ENCODE measurements around the gene TRIM24. TPM values are rescaled to one million over a fixed set of nuclear protein-coding genes. Genes with fewer than 3 reads are reported as not detected.

Gene TRIM24
- total RNA-seq, 1 donor from 2014 or later: 116 TPM

GRCh38 chr7:138456220-138456619 is 3.8 kb upstream of the TRIM24 start:
- Histone ChIP-seq H3K4me3 (no peak overlapping the region), H2AFZ (replicated peaks) (no peak overlapping the region), H3K9me3 (ENCODE audit: low read depth) (no peaks in the 10 kb centered on the region), H4K20me1 (ENCODE audit: low read depth) (peaks cover 6% of the 10 kb centered on the region), H3K4me2 (no peak overlapping the region), H3K27ac (no peak overlapping the region), H3K27me3 (no peaks in the 10 kb centered on the region), H3F3A (ENCODE audit: low read depth) (peaks cover 38% of the 10 kb centered on the region), H3K4me1 (peaks cover 27% of the 10 kb centered on the region), H3K36me3 (no peaks in the 10 kb centered on the region), H3K79me2 (ENCODE audit: low read depth) (peaks cover 11% of the 10 kb centered on the region), H3K9ac (no peak overlapping the region)
- Mint-ChIP-seq H3K9me3 (peaks cover 2% of the 10 kb centered on the region), H3K27me3 (ENCODE audit: insufficient read depth, low read depth) (peaks cover 4% of the 10 kb centered on the region), H3K4me3 (no peak overlapping the region), H3K36me3 (peaks cover 5% of the 10 kb centered on the region), H3K4me1 (peaks cover 27% of the 10 kb centered on the region), H3K27ac (peak overlapping the region; percentile 46)
- no peak for DNase-seq (ENCODE audit: low spot score)
- TF ChIP-seq CTCF (IDR thresholded peaks at IDR 0.05): no peak
- no peak for TF ChIP-seq EZH2 (IDR thresholded peaks at IDR 0.05)
- no peak for TF ChIP-seq EZH2phosphoT487 (IDR thresholded peaks at IDR 0.05)

- Histone ChIP-seq H3F3A (ENCODE audit: low read depth) (peaks cover 39% of the 10 kb centered on the region), H2AFZ (replicated peaks) (no peak overlapping the region), H3K27me3 (no peaks in the 10 kb centered on the region), H3K36me3 (no peaks in the 10 kb centered on the region), H4K20me1 (ENCODE audit: low read depth) (peaks cover 30% of the 10 kb centered on the region), H3K4me3 (peak overlapping the region; percentile 48), H3K27ac (peak overlapping the region; percentile 15), H3K9me3 (ENCODE audit: low read depth) (no peaks in the 10 kb centered on the region), H3K79me2 (ENCODE audit: low read depth) (peaks cover 37% of the 10 kb centered on the region), H3K9ac (no peak overlapping the region), H3K4me2 (peak overlapping the region; percentile 75), H3K4me1 (peaks cover 34% of the 10 kb centered on the region)
- H3K4me3 Mint-ChIP-seq: peak overlapping the region; percentile 92
- peak; percentile 66 for DNase-seq (ENCODE audit: low spot score)
- TF ChIP-seq EZH2phosphoT487 (IDR thresholded peaks at IDR 0.05) (no peak), EZH2 (IDR thresholded peaks at IDR 0.05) (no peak), CTCF (IDR thresholded peaks at IDR 0.05) (no peak)
- peak overlapping the region; percentile 65 for H3K27ac Mint-ChIP-seq
- H3K9me3 Mint-ChIP-seq: peaks cover 17% of the 10 kb centered on the region
- peaks cover 33% of the 10 kb centered on the region for H3K4me1 Mint-ChIP-seq
- peaks cover 22% of the 10 kb centered on the region for H3K36me3 Mint-ChIP-seq
- peaks cover 4% of the 10 kb centered on the region for H3K27me3 Mint-ChIP-seq (ENCODE audit: insufficient read depth, low read depth)
These were observed 1.3 kb upstream of the TRIM24 start for GRCh38 chr7:138458576-138459412.

- peak overlapping the region; percentile 75 for H3K4me2 ChIP-seq
- H3K27me3 ChIP-seq: no peaks in the 10 kb centered on the region
- H3K4me3 ChIP-seq: peak overlapping the region; percentile 97
- peaks cover 40% of the 10 kb centered on the region for H3K4me1 ChIP-seq
- peaks cover 40% of the 10 kb centered on the region for H3F3A ChIP-seq (ENCODE audit: low read depth)
- peak overlapping the region; percentile 92 for H3K4me3 Mint-ChIP-seq
- H3K4me1 Mint-ChIP-seq: peaks cover 33% of the 10 kb centered on the region
- no peaks in the 10 kb centered on the region for H3K9me3 ChIP-seq (ENCODE audit: low read depth)
- H3K27ac Mint-ChIP-seq: peak overlapping the region; percentile 88
- H3K36me3 ChIP-seq: peaks cover under 1% of the 10 kb centered on the region
- TF ChIP-seq EZH2phosphoT487 (IDR thresholded peaks at IDR 0.05): no peak
- TF ChIP-seq EZH2 (IDR thresholded peaks at IDR 0.05): no peak
- peak; percentile 9 for TF ChIP-seq CTCF (IDR thresholded peaks at IDR 0.05)
- H3K9me3 Mint-ChIP-seq: peaks cover 21% of the 10 kb centered on the region
- peaks cover 45% of the 10 kb centered on the region for H3K79me2 ChIP-seq (ENCODE audit: low read depth)
- no peak overlapping the region for H3K9ac ChIP-seq
- H4K20me1 ChIP-seq (ENCODE audit: low read depth): peaks cover 38% of the 10 kb centered on the region
- H3K27ac ChIP-seq: no peak overlapping the region
- H3K36me3 Mint-ChIP-seq: peaks cover 28% of the 10 kb centered on the region
- peaks cover 2% of the 10 kb centered on the region for H3K27me3 Mint-ChIP-seq (ENCODE audit: insufficient read depth, low read depth)
- no peak overlapping the region for H2AFZ ChIP-seq (replicated peaks)
- peak; percentile 99 for DNase-seq (ENCODE audit: low spot score)
These were observed 465 bp upstream of the TRIM24 start for GRCh38 chr7:138459413-138460175.

Data from neural progenitor cell (in vitro differentiated cells).